GM06990 (cell line): Measurements from ENCODE around the gene WBP2.
A peak's percentile ranks its signal among the peaks of the same experiment; 100 is the strongest.
"Not testable (repeated sequence)": the region's sequence is repeated elsewhere in the genome, so short reads cannot be mapped to it uniquely, and the experiment has no call there.

Source experiments
- DNase-seq: peaks from one replicate; pipeline ENCODE4 v3.0.0-alpha.2; 2011; ENCODE audit not compliant: insufficient read length; ENCODE audit errors: extremely low read depth
- H3K27me3 ChIP-seq: replicated peaks from 2 replicates; pipeline ENCODE4 v1.6.0; 2011; ENCODE audit warnings: low read length; ENCODE audit not compliant: control insufficient read depth, insufficient read depth
- H3K36me3 ChIP-seq: 2 replicates; pipeline ENCODE4 v1.5.1; 2011; ENCODE audit warnings: low read length; ENCODE audit not compliant: control insufficient read depth, insufficient read depth
- H3K4me3 ChIP-seq: replicated peaks from 2 replicates; pipeline ENCODE4 v1.5.1; 2011; ENCODE audit warnings: low read depth, mild to moderate bottlenecking, control low read depth, low read length
- TF ChIP-seq, protein P1 (sequence below): IDR thresholded peaks from 2 replicates; pipeline ENCODE4 v1.5.1; 2011; ENCODE audit warnings: low read length, control low read depth, mild to moderate bottlenecking, inconsistent platforms; ENCODE audit not compliant: insufficient read depth, poor library complexity, severe bottlenecking

WBP2 gene

DNA sequence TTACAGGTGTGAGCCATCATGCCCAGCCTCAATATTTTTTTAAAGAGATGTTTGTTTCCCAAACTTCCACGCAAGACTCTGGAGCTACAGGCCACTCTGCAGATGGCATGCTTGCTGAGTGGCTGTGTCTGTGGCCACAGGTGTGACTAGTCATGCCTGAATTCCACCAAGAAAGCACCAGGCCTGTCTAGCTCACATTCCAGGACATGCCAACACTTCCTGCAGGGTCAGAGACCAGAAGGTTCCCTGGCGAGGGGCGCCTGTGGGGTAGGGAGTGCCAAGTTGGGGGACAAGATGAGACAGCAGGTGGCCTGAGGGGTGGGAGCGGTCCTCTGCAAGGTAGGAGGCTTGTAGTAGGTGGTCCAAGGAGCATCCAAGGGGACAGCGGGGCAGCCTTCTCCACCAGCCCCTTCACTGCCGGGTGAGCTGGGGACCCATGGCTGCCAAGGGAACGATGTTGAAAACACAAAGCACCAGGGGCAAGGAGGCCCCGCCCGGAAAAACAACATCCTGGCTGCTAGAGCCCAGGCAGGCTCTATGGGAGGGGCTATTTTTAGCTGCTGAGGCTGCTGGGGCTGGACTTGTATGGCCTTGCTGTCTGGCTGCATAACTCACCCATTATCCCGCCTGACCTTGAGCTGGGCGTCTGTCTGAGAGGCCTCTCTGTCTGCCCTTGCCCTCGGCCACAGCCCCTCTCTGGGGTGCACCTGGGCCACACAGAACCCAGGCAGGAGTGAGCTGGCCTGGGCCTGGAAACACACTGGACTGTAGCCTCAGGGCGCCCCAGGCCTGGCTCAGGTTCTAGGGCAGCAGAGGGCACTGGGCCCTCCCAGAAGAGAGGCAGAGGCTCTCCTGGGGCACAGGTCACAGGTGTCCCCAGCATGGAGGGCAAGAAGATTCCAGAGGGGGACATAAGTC lies 17.6 kb upstream of the WBP2 start:
- H3K4me3 ChIP-seq, result no peak overlapping the region
- no peak for DNase-seq
- TF ChIP-seq, protein P1, sequence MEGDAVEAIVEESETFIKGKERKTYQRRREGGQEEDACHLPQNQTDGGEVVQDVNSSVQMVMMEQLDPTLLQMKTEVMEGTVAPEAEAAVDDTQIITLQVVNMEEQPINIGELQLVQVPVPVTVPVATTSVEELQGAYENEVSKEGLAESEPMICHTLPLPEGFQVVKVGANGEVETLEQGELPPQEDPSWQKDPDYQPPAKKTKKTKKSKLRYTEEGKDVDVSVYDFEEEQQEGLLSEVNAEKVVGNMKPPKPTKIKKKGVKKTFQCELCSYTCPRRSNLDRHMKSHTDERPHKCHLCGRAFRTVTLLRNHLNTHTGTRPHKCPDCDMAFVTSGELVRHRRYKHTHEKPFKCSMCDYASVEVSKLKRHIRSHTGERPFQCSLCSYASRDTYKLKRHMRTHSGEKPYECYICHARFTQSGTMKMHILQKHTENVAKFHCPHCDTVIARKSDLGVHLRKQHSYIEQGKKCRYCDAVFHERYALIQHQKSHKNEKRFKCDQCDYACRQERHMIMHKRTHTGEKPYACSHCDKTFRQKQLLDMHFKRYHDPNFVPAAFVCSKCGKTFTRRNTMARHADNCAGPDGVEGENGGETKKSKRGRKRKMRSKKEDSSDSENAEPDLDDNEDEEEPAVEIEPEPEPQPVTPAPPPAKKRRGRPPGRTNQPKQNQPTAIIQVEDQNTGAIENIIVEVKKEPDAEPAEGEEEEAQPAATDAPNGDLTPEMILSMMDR, result no peak
- no peaks in the 10 kb centered on the region for H3K36me3 ChIP-seq
- H3K27me3 ChIP-seq, result no peaks in the 10 kb centered on the region

DNA sequence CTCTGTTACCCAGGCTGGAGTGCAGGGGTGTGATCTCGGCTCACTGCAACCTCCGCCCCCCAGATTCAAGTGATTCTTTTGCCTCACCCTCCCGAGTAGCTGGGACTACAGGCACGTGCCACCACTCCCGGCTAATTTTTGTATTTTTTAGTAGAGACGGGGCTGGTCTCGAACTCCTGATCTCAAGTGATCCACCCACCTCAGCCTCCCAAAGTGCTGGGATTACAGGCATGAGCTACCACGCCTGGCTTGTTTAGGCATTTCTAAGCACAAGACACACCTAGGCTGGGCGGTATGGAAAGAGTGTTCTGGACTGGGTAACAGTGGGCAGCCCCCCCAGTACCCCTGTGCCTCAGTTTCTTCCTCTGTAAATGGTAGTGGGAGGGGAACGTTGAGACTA lies 15.1 kb upstream of the WBP2 start:
- not testable (repeated sequence) for DNase-seq, H3K4me3 ChIP-seq, H3K36me3 ChIP-seq, H3K27me3 ChIP-seq

DNA sequence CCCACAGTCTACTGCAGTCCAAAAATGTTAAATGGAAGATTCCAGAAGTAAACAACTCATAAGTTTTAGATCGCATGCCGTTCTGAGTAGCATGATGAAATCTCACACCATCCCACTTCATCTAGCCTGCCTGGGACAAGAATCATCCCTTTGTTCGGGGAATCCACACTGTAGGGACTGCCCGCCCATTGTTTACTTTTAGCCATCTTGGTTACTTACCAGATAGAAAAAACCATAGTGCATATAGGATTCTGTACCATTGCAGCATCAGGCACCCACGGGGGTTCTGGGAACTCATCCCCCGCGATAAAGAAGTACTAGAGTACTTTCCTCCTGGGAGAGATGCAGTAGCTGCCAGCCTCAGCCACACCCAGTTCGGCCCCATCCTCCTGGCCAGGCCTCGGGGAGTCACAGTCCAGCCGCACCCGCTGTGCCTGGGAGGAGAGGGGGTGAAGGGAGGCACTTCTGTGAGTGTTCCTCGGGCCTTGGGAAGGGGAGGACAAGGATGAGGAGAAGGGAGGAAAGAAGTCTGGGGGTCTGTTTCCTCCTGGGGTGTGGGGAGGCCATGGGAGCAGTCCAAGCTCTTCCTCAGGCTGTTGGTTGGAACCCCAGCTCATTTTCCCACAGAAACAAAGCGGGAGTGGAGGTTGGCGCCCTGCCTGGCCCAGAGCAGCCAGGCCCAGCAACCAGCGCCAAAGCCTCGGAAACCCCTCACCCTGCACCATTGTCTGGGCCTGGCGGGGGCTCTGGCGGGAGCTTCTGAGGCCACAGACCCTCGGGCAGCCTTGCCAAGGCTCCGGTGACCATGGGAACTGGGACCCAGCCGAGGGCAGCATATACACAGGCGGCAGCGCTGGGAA lies 14.4 kb upstream of the WBP2 start:
- Histone ChIP-seq H3K36me3 (no peaks in the 10 kb centered on the region), H3K4me3 (no peak overlapping the region), H3K27me3 (no peaks in the 10 kb centered on the region)
- no peak for DNase-seq
- TF ChIP-seq, protein P1, result no peak

DNA sequence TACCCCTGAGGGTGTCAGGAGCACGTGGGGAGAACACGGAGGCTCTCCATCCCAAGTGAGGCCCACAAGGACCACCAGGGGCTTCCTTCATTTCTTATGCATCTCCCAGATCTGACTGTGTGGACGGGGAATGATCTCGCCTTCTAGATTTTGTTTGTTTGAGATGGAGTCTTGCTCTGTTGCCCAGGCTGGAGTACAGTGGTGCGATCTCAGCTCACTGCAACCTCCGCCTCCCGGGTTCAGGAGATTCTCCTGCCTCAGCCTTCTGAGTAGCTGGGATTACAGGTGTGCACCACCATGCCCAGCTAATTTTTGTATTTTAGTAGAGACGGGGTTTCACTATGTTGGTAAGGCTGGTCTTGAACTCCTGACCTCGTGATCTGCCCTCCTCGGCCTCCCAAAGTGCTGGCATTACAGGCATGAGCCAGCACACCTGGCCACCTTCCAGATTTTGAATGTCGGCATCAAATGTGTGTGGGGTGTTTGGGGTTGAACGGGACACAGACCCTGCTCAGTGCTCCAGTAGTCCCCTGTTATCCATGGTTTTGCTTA lies 13.7 kb upstream of the WBP2 start:
- not testable (repeated sequence) for DNase-seq, H3K36me3 ChIP-seq, H3K4me3 ChIP-seq, H3K27me3 ChIP-seq

DNA sequence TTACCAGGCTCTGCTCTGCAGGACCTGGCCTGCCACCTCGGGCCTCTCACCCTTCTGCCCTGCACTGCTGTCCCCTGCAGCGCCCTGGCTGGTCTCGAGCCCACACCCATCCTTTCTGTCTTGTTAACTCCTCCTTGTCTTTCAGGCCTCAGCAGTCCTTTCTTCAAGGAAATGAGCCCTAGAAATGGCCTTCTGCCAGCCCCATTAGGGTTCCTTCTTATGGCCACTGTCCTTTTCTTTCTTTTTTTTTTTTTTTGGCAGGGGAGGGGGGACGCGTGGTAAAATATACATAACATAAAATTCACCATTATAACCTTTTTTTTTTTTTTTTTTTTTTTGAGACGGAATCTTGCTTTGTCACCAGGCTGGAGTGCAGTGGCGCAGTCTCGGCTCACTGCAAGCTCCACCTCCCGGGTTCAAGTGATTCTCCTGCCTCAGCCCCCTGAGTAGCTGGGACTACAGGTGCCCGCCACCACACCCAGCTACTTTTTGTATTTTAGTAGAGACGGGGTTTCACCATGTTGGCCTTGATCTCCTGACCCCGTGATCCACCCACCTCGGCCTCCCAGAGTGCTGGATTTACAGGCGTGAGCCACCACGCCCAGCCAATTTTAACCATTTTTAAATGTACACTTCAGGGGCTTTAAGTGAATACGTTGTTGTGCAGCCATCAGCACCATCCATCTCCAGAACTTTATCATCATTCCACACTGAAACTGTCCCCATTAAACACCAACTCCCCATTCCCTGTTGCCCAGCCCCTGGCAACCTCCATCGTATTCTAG lies 10.5 kb upstream of the WBP2 start:
- not testable (repeated sequence) for DNase-seq, H3K27me3 ChIP-seq, H3K36me3 ChIP-seq, H3K4me3 ChIP-seq

DNA sequence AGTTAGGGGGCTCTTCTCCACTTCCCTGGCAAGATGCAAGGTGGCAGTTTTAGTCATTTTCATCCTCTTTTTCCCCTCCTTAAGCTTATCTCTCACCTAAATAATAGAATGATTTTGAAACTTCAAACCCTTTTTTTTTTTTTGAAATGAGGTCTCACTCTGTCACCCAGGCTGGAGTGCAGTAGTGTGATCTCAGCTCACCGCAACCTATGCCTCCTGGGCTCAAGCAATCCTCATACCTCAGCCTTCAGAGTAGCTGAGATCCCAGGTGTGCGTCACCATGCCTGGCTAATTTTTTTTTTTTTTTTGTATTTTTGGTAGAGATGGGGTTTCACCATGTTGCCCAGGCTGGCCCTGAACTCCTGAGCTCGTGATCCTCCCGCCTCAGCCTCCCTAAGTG lies 9.8 kb upstream of the WBP2 start:
- not testable (repeated sequence) for H3K27me3 ChIP-seq, DNase-seq, H3K36me3 ChIP-seq, H3K4me3 ChIP-seq

DNA sequence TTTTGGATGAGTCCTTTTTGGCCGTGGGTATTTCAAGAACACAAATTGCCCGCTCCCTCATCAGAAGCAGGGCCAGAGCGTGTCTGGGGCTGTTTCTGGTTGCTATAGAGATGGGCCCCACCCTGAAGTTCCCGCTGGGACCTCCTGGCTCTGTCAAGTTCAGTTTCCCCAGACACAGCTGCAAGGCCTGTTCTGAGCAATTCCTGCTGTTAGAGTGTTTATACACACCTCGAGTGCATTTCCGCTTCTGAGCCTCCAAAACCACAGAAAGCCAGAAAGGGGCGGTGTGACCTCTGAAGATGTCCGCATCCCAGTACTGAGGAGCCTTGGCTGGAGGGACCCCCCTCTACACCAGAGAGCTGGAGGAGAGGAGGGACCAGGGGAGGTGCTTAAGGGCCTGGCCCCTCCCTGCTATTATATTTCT lies 9.3 kb upstream of the WBP2 start:
- TF ChIP-seq, protein P1, result no peak
- Histone ChIP-seq H3K27me3 (no peaks in the 10 kb centered on the region), H3K36me3 (no peaks in the 10 kb centered on the region), H3K4me3 (no peak overlapping the region)
- DNase-seq, result peak; percentile 80
